ENCODE measurements around the gene ACTRT2.

ACTRT2 gene

GRCh38 chr1:3021233-3021671, at the start of gene ACTRT2:
Gene ACTRT2, plus strand, starts transcription at chr1:3021467. Its CDS starts 220 bp downstream, at chr1:3021687.
- DNase-seq (ENCODE audit: low read depth in 2 of 2): no peak

- DNase-seq (ENCODE audit: low read depth in 2 of 2): no peak
Observed at GRCh38 chr1:2971609-2972008, 49.7 kb upstream of the ACTRT2 start.

- no peak for DNase-seq (ENCODE audit: low read depth in 2 of 2)
Observed at GRCh38 chr1:2972011-2972878, 49.0 kb upstream of the ACTRT2 start.

GRCh38 chr1:2972879-2973575, 48.2 kb upstream of the ACTRT2 start:
- no peak for DNase-seq (ENCODE audit: low read depth in 2 of 2)

GRCh38 chr1:2973601-2974593, 47.4 kb upstream of the ACTRT2 start:
- DNase-seq (ENCODE audit: low read depth in 2 of 2): no peak

GRCh38 chr1:2974701-2975301, 46.5 kb upstream of the ACTRT2 start:
- no peak for DNase-seq (ENCODE audit: low read depth in 2 of 2)

GRCh38 chr1:2975466-2976179, 45.6 kb upstream of the ACTRT2 start:
- no peak for DNase-seq (ENCODE audit: low read depth in 2 of 2)

GRCh38 chr1:2976180-2976562, 45.1 kb upstream of the ACTRT2 start:
- no peak for DNase-seq (ENCODE audit: low read depth in 2 of 2)

- DNase-seq (ENCODE audit: low read depth in 2 of 2): no peak
Observed at GRCh38 chr1:2977886-2978611, 43.2 kb upstream of the ACTRT2 start.

GRCh38 chr1:2978691-2979190, 42.5 kb upstream of the ACTRT2 start:
- DNase-seq (ENCODE audit: low read depth in 2 of 2): no peak

- DNase-seq (ENCODE audit: low read depth in 2 of 2): no peak
Observed at GRCh38 chr1:2979191-2980072, 41.8 kb upstream of the ACTRT2 start.

GRCh38 chr1:2980073-2980791, 41.0 kb upstream of the ACTRT2 start:
- DNase-seq (ENCODE audit: low read depth in 2 of 2): no peak

GRCh38 chr1:2980849-2981248, 40.4 kb upstream of the ACTRT2 start:
- no peak for DNase-seq (ENCODE audit: low read depth in 2 of 2)

GRCh38 chr1:2981388-2981787, 39.9 kb upstream of the ACTRT2 start:
- DNase-seq (ENCODE audit: low read depth in 2 of 2): no peak

- DNase-seq (ENCODE audit: low read depth in 2 of 2): no peak
Observed at GRCh38 chr1:2981981-2982614, 39.2 kb upstream of the ACTRT2 start.

- no peak for DNase-seq (ENCODE audit: low read depth in 2 of 2)
Observed at GRCh38 chr1:2982615-2983318, 38.5 kb upstream of the ACTRT2 start.

GRCh38 chr1:2983319-2983705, 38.0 kb upstream of the ACTRT2 start:
- no peak for DNase-seq (ENCODE audit: low read depth in 2 of 2)
